Neural progenitor cell (in vitro differentiated cells): ENCODE data around the gene LEKR1. TPM values are rescaled to one million over a fixed set of nuclear protein-coding genes. Genes with fewer than 3 reads are reported as not detected.
A peak's percentile ranks its signal among the peaks of the same experiment; 100 is the strongest.

Source experiments
- DNase-seq: peaks from one replicate; pipeline ENCODE4 v3.0.0-alpha.2; 2016; ENCODE audit warnings: low spot score
- H2AFZ ChIP-seq: fragments of 200-600 bp; sonication (generic); replicated peaks from 2 replicates; pipeline ENCODE4 v1.6.1; 2016; ENCODE audit warnings: antibody characterized with exemption
- H3F3A ChIP-seq: fragments of 200-600 bp; sonication (generic); 2 replicates; pipeline ENCODE4 v1.6.1; 2016; ENCODE audit warnings: antibody characterized with exemption, low read depth
- H3K27ac ChIP-seq: fragments of 200-600 bp; sonication (generic); 2 replicates; pipeline ENCODE4 v1.5.1; 2016; ENCODE audit warnings: mild to moderate bottlenecking
- H3K27me3 ChIP-seq: fragments of 200-600 bp; sonication (generic); 2 replicates; pipeline ENCODE4 v1.6.1; 2016; ENCODE audit warnings: mild to moderate bottlenecking, moderate library complexity
- H3K36me3 ChIP-seq: fragments of 200-600 bp; sonication (generic); 2 replicates; pipeline ENCODE4 v1.5.1; 2016
- H3K4me1 ChIP-seq: fragments of 200-600 bp; sonication (generic); 2 replicates; pipeline ENCODE4 v1.6.1; 2016; ENCODE audit warnings: mixed run types
- H3K4me2 ChIP-seq: fragments of 200-600 bp; sonication (generic); 2 replicates; pipeline ENCODE4 v1.6.1; 2016
- H3K4me3 ChIP-seq: fragments of 200-600 bp; sonication (generic); 2 replicates; pipeline ENCODE4 v1.5.1; 2016
- H3K79me2 ChIP-seq: fragments of 200-600 bp; sonication (generic); 2 replicates; pipeline ENCODE4 v1.6.1; 2016; ENCODE audit warnings: low read depth
- H3K9ac ChIP-seq: fragments of 200-600 bp; sonication (generic); 2 replicates; pipeline ENCODE4 v1.6.1; 2016
- H3K9me3 ChIP-seq: fragments of 200-600 bp; sonication (generic); 2 replicates; pipeline ENCODE4 v1.5.1; 2016; ENCODE audit warnings: low read depth
- H4K20me1 ChIP-seq: fragments of 200-600 bp; sonication (generic); 2 replicates; pipeline ENCODE4 v1.6.1; 2016; ENCODE audit warnings: low read depth
- H3K27ac Mint-ChIP-seq: 3 replicates; pipeline ENCODE4 v1.8.0; 2021; ENCODE audit warnings: mixed read lengths
- H3K27me3 Mint-ChIP-seq: 2 replicates; pipeline ENCODE4 v1.8.0; 2022; ENCODE audit warnings: low read depth, mild to moderate bottlenecking, inconsistent platforms, moderate library complexity, mixed read lengths; ENCODE audit not compliant: insufficient read depth
- H3K36me3 Mint-ChIP-seq: 3 replicates; pipeline ENCODE4 v1.8.0; 2021; ENCODE audit warnings: mixed read lengths
- H3K4me1 Mint-ChIP-seq: 3 replicates; pipeline ENCODE4 v1.8.0; 2021; ENCODE audit warnings: mixed read lengths
- H3K4me3 Mint-ChIP-seq: 3 replicates; pipeline ENCODE4 v1.8.0; 2021; ENCODE audit warnings: mild to moderate bottlenecking, moderate library complexity, mixed read lengths
- H3K9me3 Mint-ChIP-seq: 3 replicates; pipeline ENCODE4 v1.8.0; 2020; ENCODE audit warnings: mixed read lengths
- CTCF ChIP-seq: fragments of 200-600 bp; sonication (generic); IDR thresholded peaks from 2 replicates; pipeline ENCODE4 v1.5.1; 2017; ENCODE audit warnings: antibody characterized with exemption, mild to moderate bottlenecking
- EZH2 ChIP-seq: fragments of 200-600 bp; sonication (generic); IDR thresholded peaks from 2 replicates; pipeline ENCODE4 v1.6.1; 2017; ENCODE audit warnings: antibody characterized with exemption, mild to moderate bottlenecking, moderate library complexity
- EZH2phosphoT487 ChIP-seq: fragments of 200-600 bp; sonication (generic); IDR thresholded peaks from 2 replicates; pipeline ENCODE4 v1.6.1; 2017; ENCODE audit warnings: antibody characterized with exemption
- total RNA-seq: library from RNA; depleted of rRNA; stranded (reverse); fragments of >200 nt; gene quantifications from 2 replicates; pipeline ENCODE4 v1.2.3, GENCODE V29; 2015; ENCODE audit warnings: low replicate concordance

Gene LEKR1
- total RNA-seq, 1 donor from 2014 or later, result 1.9 TPM

GRCh38 chr3:157061265-157061664 is 235.1 kb downstream of the LEKR1 start:
- no peaks in the 10 kb centered on the region for H3F3A ChIP-seq
- H3K9me3 ChIP-seq, result no peaks in the 10 kb centered on the region
- H3K4me1 ChIP-seq, result peaks cover 14% of the 10 kb centered on the region
- no peaks in the 10 kb centered on the region for H4K20me1 ChIP-seq
- no peaks in the 10 kb centered on the region for H3K36me3 ChIP-seq
- no peak overlapping the region for H3K4me2 ChIP-seq
- Mint-ChIP-seq H3K9me3 (peaks cover 7% of the 10 kb centered on the region), H3K4me1 (peaks cover 37% of the 10 kb centered on the region), H3K27me3 (peaks cover 3% of the 10 kb centered on the region), H3K4me3 (no peak overlapping the region), H3K36me3 (no peaks in the 10 kb centered on the region), H3K27ac (no peak overlapping the region)
- H3K27ac ChIP-seq, result no peak overlapping the region
- H3K79me2 ChIP-seq, result no peaks in the 10 kb centered on the region
- H2AFZ ChIP-seq, result no peak overlapping the region
- TF ChIP-seq EZH2 (no peak), EZH2phosphoT487 (no peak), CTCF (no peak)
- H3K4me3 ChIP-seq, result no peak overlapping the region
- no peak for DNase-seq
- H3K9ac ChIP-seq, result no peak overlapping the region
- H3K27me3 ChIP-seq, result peaks cover 33% of the 10 kb centered on the region

- Histone ChIP-seq H2AFZ (no peak overlapping the region), H3K9ac (no peak overlapping the region)
- peak overlapping the region; percentile 65 for H3K27ac Mint-ChIP-seq
These were observed 237.3 kb downstream of the LEKR1 start for GRCh38 chr3:157063469-157063868.

GRCh38 chr3:157063926-157064325 is 237.8 kb downstream of the LEKR1 start:
- TF ChIP-seq CTCF, result no peak
- TF ChIP-seq EZH2, result no peak
- no peak for TF ChIP-seq EZH2phosphoT487
- no peak overlapping the region for H3K9ac ChIP-seq
- Mint-ChIP-seq H3K4me3 (peak overlapping the region; percentile 34), H3K9me3 (peaks cover 7% of the 10 kb centered on the region), H3K27ac (peak overlapping the region; percentile 84), H3K36me3 (no peaks in the 10 kb centered on the region), H3K4me1 (peaks cover 51% of the 10 kb centered on the region), H3K27me3 (peaks cover 5% of the 10 kb centered on the region)
- H2AFZ ChIP-seq, result no peak overlapping the region
- H3K4me2 ChIP-seq, result no peak overlapping the region
- H3K4me3 ChIP-seq, result no peak overlapping the region
- H3K4me1 ChIP-seq, result peaks cover 14% of the 10 kb centered on the region
- no peaks in the 10 kb centered on the region for H3F3A ChIP-seq
- H3K79me2 ChIP-seq, result no peaks in the 10 kb centered on the region
- no peaks in the 10 kb centered on the region for H3K36me3 ChIP-seq
- H3K9me3 ChIP-seq, result no peaks in the 10 kb centered on the region
- H3K27ac ChIP-seq, result no peak overlapping the region
- DNase-seq, result no peak
- H4K20me1 ChIP-seq, result no peaks in the 10 kb centered on the region
- peaks cover 44% of the 10 kb centered on the region for H3K27me3 ChIP-seq

More at GRCh38 chr3:157063469-157063868, 237.3 kb downstream of the LEKR1 start:
- Histone ChIP-seq H3K4me2 (no peak overlapping the region), H3K79me2 (no peaks in the 10 kb centered on the region), H3F3A (no peaks in the 10 kb centered on the region), H3K4me3 (no peak overlapping the region), H4K20me1 (no peaks in the 10 kb centered on the region), H3K9me3 (no peaks in the 10 kb centered on the region), H3K4me1 (peaks cover 14% of the 10 kb centered on the region), H3K27ac (no peak overlapping the region), H3K27me3 (peaks cover 44% of the 10 kb centered on the region), H3K36me3 (no peaks in the 10 kb centered on the region)
- TF ChIP-seq EZH2phosphoT487 (no peak), EZH2 (no peak), CTCF (no peak)
- peaks cover 48% of the 10 kb centered on the region for H3K4me1 Mint-ChIP-seq
- H3K4me3 Mint-ChIP-seq, result peak overlapping the region; percentile 11
- no peak for DNase-seq
- H3K27me3 Mint-ChIP-seq, result peaks cover 5% of the 10 kb centered on the region
- peaks cover 7% of the 10 kb centered on the region for H3K9me3 Mint-ChIP-seq
- no peaks in the 10 kb centered on the region for H3K36me3 Mint-ChIP-seq
